GM23338 (cell line): ENCODE measurements around the gene ACD. TPM values are rescaled to one million over a fixed set of nuclear protein-coding genes. Genes with fewer than 3 reads are reported as not detected.

Source experiments
- ATAC-seq: fragments of 200-7000 bp; cut with Tn5 transposase; 3 replicates; pipeline ENCODE4 v1.9.1; 2020
- DNase-seq: peaks from one replicate; pipeline ENCODE4 v3.0.0-alpha.2; 2015; ENCODE audit warnings: low spot score
- H2AFZ ChIP-seq: fragments of 200-600 bp; sonication (generic); 2 replicates; pipeline ENCODE4 v1.8.0; 2016; ENCODE audit warnings: antibody characterized with exemption, mild to moderate bottlenecking, moderate library complexity
- H3F3A ChIP-seq: fragments of 200-600 bp; sonication (generic); replicated peaks from 2 replicates; pipeline ENCODE4 v1.8.0; 2017; ENCODE audit warnings: antibody characterized with exemption, mixed run types, low read depth
- H3K27ac ChIP-seq: fragments of 200-600 bp; sonication (generic); 2 replicates; pipeline ENCODE4 v1.6.1; 2016; ENCODE audit warnings: low read depth
- H3K27me3 ChIP-seq: fragments of 200-600 bp; sonication (generic); 2 replicates; pipeline ENCODE4 v1.8.0; 2016; ENCODE audit warnings: mild to moderate bottlenecking, mixed run types, moderate library complexity; ENCODE audit not compliant: insufficient read depth
- H3K36me3 ChIP-seq: fragments of 200-600 bp; sonication (generic); 2 replicates; pipeline ENCODE4 v1.8.0; 2016; ENCODE audit warnings: mild to moderate bottlenecking; ENCODE audit not compliant: insufficient read depth
- H3K4me1 ChIP-seq: fragments of 200-600 bp; sonication (generic); 2 replicates; pipeline ENCODE4 v1.8.0; 2016; ENCODE audit warnings: mild to moderate bottlenecking, moderate library complexity; ENCODE audit not compliant: insufficient read depth
- H3K4me2 ChIP-seq: fragments of 200-600 bp; sonication (generic); 2 replicates; pipeline ENCODE4 v1.7.1; 2017; ENCODE audit warnings: mixed run types
- H3K4me3 ChIP-seq: fragments of 200-600 bp; sonication (generic); 2 replicates; pipeline ENCODE4 v1.6.1; 2016; ENCODE audit warnings: mixed run types
- H3K79me2 ChIP-seq: fragments of 200-600 bp; sonication (generic); replicated peaks from 2 replicates; pipeline ENCODE4 v1.8.0; 2017; ENCODE audit warnings: mild to moderate bottlenecking; ENCODE audit not compliant: insufficient read depth
- H3K9me2 ChIP-seq: fragments of 200-600 bp; sonication (generic); 2 replicates; pipeline ENCODE4 v1.8.0; 2017; ENCODE audit not compliant: insufficient read depth
- H4K20me1 ChIP-seq: fragments of 200-600 bp; sonication (generic); replicated peaks from 2 replicates; pipeline ENCODE4 v1.8.0; 2017; ENCODE audit warnings: mild to moderate bottlenecking; ENCODE audit not compliant: insufficient read depth
- H3K27ac Mint-ChIP-seq: 2 replicates; pipeline ENCODE4 v1.8.0; 2020; ENCODE audit warnings: inconsistent platforms, mild to moderate bottlenecking, moderate library complexity, mixed read lengths
- H3K27me3 Mint-ChIP-seq: 3 replicates; pipeline ENCODE4 v1.8.0; 2022; ENCODE audit warnings: low read depth, mild to moderate bottlenecking, moderate library complexity, mixed read lengths, inconsistent platforms; ENCODE audit not compliant: insufficient read depth, poor library complexity
- H3K36me3 Mint-ChIP-seq: 3 replicates; pipeline ENCODE4 v1.8.0; 2021; ENCODE audit warnings: low read depth, mild to moderate bottlenecking, inconsistent platforms, moderate library complexity, mixed read lengths
- H3K4me1 Mint-ChIP-seq: 3 replicates; pipeline ENCODE4 v1.8.0; 2020; ENCODE audit warnings: mild to moderate bottlenecking, inconsistent platforms, mixed read lengths
- H3K4me3 Mint-ChIP-seq: 3 replicates; pipeline ENCODE4 v1.8.0; 2021; ENCODE audit warnings: moderate library complexity, mild to moderate bottlenecking, inconsistent platforms, mixed read lengths
- H3K9me3 Mint-ChIP-seq: 3 replicates; pipeline ENCODE4 v1.8.0; 2020; ENCODE audit warnings: moderate library complexity, mild to moderate bottlenecking, inconsistent platforms, mixed read lengths
- CREB1 ChIP-seq: fragments of 250-450 bp; sonication (Bioruptor Pico); IDR thresholded peaks from 2 replicates; pipeline ENCODE4 v1.5.0; 2020; ENCODE audit warnings: low read depth, mild to moderate bottlenecking, moderate library complexity
- ETS1 ChIP-seq: IDR thresholded peaks from 2 replicates; pipeline ENCODE4 v1.6.1; 2016; ENCODE audit warnings: antibody characterized with exemption
- EZH2 ChIP-seq: fragments of 200-600 bp; sonication (generic); IDR thresholded peaks from one replicate; pipeline ENCODE4 v1.8.0; 2017; ENCODE audit warnings: antibody characterized with exemption, mild to moderate bottlenecking, low read depth; ENCODE audit not compliant: unreplicated experiment
- EZH2phosphoT487 ChIP-seq: fragments of 200-600 bp; sonication (generic); IDR thresholded peaks from one replicate; pipeline ENCODE4 v1.8.1; 2018; ENCODE audit warnings: antibody characterized with exemption; ENCODE audit not compliant: unreplicated experiment
- JUNB ChIP-seq: IDR thresholded peaks from one replicate; pipeline ENCODE4 v1.6.1; 2016; ENCODE audit warnings: antibody characterized with exemption; ENCODE audit not compliant: unreplicated experiment
- NANOG ChIP-seq: IDR thresholded peaks from 2 replicates; pipeline ENCODE4 v1.6.1; 2016; ENCODE audit warnings: antibody characterized with exemption, borderline replicate concordance
- POLR2AphosphoS5 ChIP-seq: IDR thresholded peaks from 2 replicates; pipeline ENCODE4 v1.6.1; 2016; ENCODE audit warnings: antibody characterized with exemption, low read depth
- REST ChIP-seq: IDR thresholded peaks from one replicate; pipeline ENCODE4 v1.6.1; 2018; ENCODE audit warnings: antibody characterized with exemption; ENCODE audit not compliant: unreplicated experiment
- STAT1 ChIP-seq: IDR thresholded peaks from one replicate; pipeline ENCODE4 v1.6.1; 2016; ENCODE audit warnings: antibody characterized with exemption; ENCODE audit not compliant: unreplicated experiment
- ZNF114 ChIP-seq: fragments of 250-450 bp; sonication (Bioruptor Pico); IDR thresholded peaks from 2 replicates; pipeline ENCODE4 v1.5.0; 2020; ENCODE audit warnings: mild to moderate bottlenecking, moderate library complexity
- ZNF331 ChIP-seq: fragments of 250-450 bp; sonication (Bioruptor Pico); IDR thresholded peaks from 2 replicates; pipeline ENCODE4 v1.5.0; 2020; ENCODE audit warnings: low read depth, mild to moderate bottlenecking, moderate library complexity
- polyA plus RNA-seq: library from polyadenylated mRNA; unstranded; fragments of >200 nt; fragmentation: Nextera tagmentation; extraction: Ambion mirVana; gene quantifications from 2 replicates; pipeline ENCODE4 v1.2.1, GENCODE V29; 2016
- total RNA-seq: library from RNA; depleted of rRNA; stranded (reverse); fragments of >200 nt; shearing (Covaris generic); gene quantifications from 2 replicates; pipeline ENCODE4 v1.2.3, GENCODE V29; 2014
- TF ChIP-seq, protein P1 (sequence below), 2 experiments: fragments of 200-600 bp in 1 of 2; sonication (generic) in 1 of 2; conservative IDR thresholded peaks; 2 replicates each; pipeline versions ENCODE4 v1.5.1 to v1.6.1; 2016 to 2017; ENCODE audit warnings: antibody characterized with exemption in 2 of 2, low read depth in 2 of 2, mild to moderate bottlenecking in 2 of 2, moderate library complexity in 1 of 2

Gene ACD
- total and polyA plus RNA-seq, 2 experiments from 2014 or later: 38.7 to 51.7 TPM

GRCh38 chr16:67679935-67680897 is 20.2 kb upstream of the ACD start:
- H3K4me1 ChIP-seq: no peaks in the 10 kb centered on the region
- Mint-ChIP-seq H3K27ac (no peak overlapping the region; the same call in 1 of the 2 replicates), H3K4me3 (no peak overlapping the region), H3K27me3 (peaks cover 9% of the 10 kb centered on the region), H3K36me3 (peaks cover 14% of the 10 kb centered on the region; the same call in 2 of the 3 replicates), H3K4me1 (no peaks in the 10 kb centered on the region), H3K9me3 (no peaks in the 10 kb centered on the region)
- DNase-seq (no peak), ATAC-seq (no peak)
- TF ChIP-seq NANOG: no peak
- TF ChIP-seq ETS1: no peak
- no peak for TF ChIP-seq EZH2
- no peak for TF ChIP-seq ZNF331 (CRISPR knock-in tag)
- no peak for TF ChIP-seq JUNB
- no peak overlapping the region for H2AFZ ChIP-seq
- no peaks in the 10 kb centered on the region; the same call in 1 of the 2 replicates for H3K36me3 ChIP-seq
- H3K27ac ChIP-seq: no peak overlapping the region
- no peaks in the 10 kb centered on the region for H3K79me2 ChIP-seq
- no peak overlapping the region for H3K4me2 ChIP-seq
- no peaks in the 10 kb centered on the region for H3F3A ChIP-seq
- H3K27me3 ChIP-seq: no peaks in the 10 kb centered on the region
- no peak overlapping the region for H3K4me3 ChIP-seq
- H4K20me1 ChIP-seq: peaks cover 12% of the 10 kb centered on the region
- no peaks in the 10 kb centered on the region for H3K9me2 ChIP-seq

DNA sequence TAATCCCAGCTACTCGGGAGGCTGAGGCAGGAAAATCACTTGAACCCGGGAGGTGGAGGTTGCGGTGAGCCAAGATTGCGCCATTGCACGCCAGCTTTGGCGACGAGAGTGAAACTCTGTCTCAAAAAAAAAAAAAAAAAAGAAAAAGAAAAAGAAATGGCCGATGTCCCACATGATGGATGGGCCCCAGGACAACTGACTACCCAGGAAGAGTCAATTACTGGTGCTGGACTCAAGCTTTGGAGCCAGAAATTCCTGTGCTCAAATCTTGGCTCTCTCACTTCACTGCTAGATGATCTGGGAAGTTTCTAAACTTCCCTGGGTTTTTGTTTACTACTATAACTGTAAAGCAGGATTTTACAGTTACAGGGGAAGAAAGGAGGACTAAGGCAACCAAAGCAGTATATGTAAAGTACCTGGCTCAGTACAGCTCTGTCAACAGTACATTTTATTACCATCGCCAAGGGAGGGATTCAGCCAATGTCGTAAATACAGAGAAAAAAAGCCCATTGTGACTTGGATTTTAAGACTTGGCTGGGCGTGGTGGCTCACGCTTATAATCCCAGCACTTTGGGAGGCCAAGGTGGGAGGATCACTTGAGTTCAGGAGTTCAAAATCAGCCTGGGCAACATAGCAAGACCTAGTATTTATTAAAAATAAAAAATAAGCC is 18.4 kb upstream of the ACD start:
- Histone ChIP-seq H3K9me2 (no peaks in the 10 kb centered on the region), H3K36me3 (no peaks in the 10 kb centered on the region; the same call in 1 of the 2 replicates), H3K4me3 (no peak overlapping the region), H3K4me1 (no peaks in the 10 kb centered on the region), H3F3A (no peaks in the 10 kb centered on the region), H2AFZ (no peak overlapping the region), H4K20me1 (peaks cover 12% of the 10 kb centered on the region), H3K27me3 (no peaks in the 10 kb centered on the region), H3K4me2 (no peak overlapping the region), H3K27ac (peak overlapping the region; percentile 51), H3K79me2 (no peaks in the 10 kb centered on the region)
- DNase-seq (no peak), ATAC-seq (no peak)
- Mint-ChIP-seq H3K36me3 (peaks cover 5% of the 10 kb centered on the region; the same call in 1 of the 3 replicates), H3K9me3 (no peaks in the 10 kb centered on the region), H3K27me3 (peaks cover 13% of the 10 kb centered on the region), H3K4me1 (0 out of 3 replicates have a peak, but pooled peaks cover 3% of the 10 kb centered on the region), H3K4me3 (no peak overlapping the region), H3K27ac (no peak overlapping the region)
- TF ChIP-seq STAT1 (no peak), CREB1 (CRISPR knock-in tag) (no peak), ZNF114 (CRISPR knock-in tag) (no peak), EZH2 (no peak), JUNB (no peak), REST (no peak), EZH2phosphoT487 (no peak), ZNF331 (CRISPR knock-in tag) (no peak), ETS1 (no peak), NANOG (no peak), POLR2AphosphoS5 (no peak)
- TF ChIP-seq, protein P1, sequence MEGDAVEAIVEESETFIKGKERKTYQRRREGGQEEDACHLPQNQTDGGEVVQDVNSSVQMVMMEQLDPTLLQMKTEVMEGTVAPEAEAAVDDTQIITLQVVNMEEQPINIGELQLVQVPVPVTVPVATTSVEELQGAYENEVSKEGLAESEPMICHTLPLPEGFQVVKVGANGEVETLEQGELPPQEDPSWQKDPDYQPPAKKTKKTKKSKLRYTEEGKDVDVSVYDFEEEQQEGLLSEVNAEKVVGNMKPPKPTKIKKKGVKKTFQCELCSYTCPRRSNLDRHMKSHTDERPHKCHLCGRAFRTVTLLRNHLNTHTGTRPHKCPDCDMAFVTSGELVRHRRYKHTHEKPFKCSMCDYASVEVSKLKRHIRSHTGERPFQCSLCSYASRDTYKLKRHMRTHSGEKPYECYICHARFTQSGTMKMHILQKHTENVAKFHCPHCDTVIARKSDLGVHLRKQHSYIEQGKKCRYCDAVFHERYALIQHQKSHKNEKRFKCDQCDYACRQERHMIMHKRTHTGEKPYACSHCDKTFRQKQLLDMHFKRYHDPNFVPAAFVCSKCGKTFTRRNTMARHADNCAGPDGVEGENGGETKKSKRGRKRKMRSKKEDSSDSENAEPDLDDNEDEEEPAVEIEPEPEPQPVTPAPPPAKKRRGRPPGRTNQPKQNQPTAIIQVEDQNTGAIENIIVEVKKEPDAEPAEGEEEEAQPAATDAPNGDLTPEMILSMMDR (conservative IDR thresholded peaks at IDR 0.05; ENCODE audit: low read depth in 2 of 2): no peak
